Keratinocyte (primary cell): ENCODE results near the gene GLIPR1L1. TPM values are rescaled to one million over a fixed set of nuclear protein-coding genes. Genes with fewer than 3 reads are reported as not detected.

Experiments
- DNase-seq: peaks from one replicate; pipeline ENCODE4 v3.0.0-alpha.2; 2011; ENCODE audit warnings: low read depth, missing footprints, low spot score
- FAIRE-seq: peaks from 2 replicates; lab custom pipeline; 2011; peaks lifted over from hg19 to GRCh38; lab: Jason Lieb, UNC
- H2AFZ ChIP-seq: 2 replicates; pipeline ENCODE4 v1.6.0; 2012; ENCODE audit warnings: low read length, control low read depth, inconsistent platforms; ENCODE audit not compliant: control insufficient read depth
- H3K27ac ChIP-seq: 2 replicates; pipeline ENCODE4 v1.5.1; 2011; ENCODE audit warnings: low read length; ENCODE audit not compliant: control insufficient read depth, insufficient read depth
- H3K27me3 ChIP-seq: 3 replicates; pipeline ENCODE4 v1.6.0; 2011; ENCODE audit warnings: low read length; ENCODE audit not compliant: control insufficient read depth, insufficient read depth; ENCODE audit errors: extremely low read depth
- H3K36me3 ChIP-seq, 2 experiments: 2 replicates in 1 of 2; 3 replicates in 1 of 2; pipeline ENCODE4 v1.5.1; 2011; ENCODE audit warnings: low read length in 2 of 2, mild to moderate bottlenecking in 1 of 2; ENCODE audit not compliant: control insufficient read depth in 2 of 2, insufficient read depth in 2 of 2; ENCODE audit errors: extremely low read depth in 1 of 2
- H3K4me1 ChIP-seq: 3 replicates; pipeline ENCODE4 v1.5.1; 2011; ENCODE audit warnings: low read length; ENCODE audit not compliant: control insufficient read depth, insufficient read depth; ENCODE audit errors: extremely low read depth
- H3K4me2 ChIP-seq: 3 replicates; pipeline ENCODE4 v1.6.0; 2011; ENCODE audit warnings: low read depth, low read length; ENCODE audit not compliant: control insufficient read depth, insufficient read depth; ENCODE audit errors: extremely low read depth
- H3K4me3 ChIP-seq, 3 experiments: fragments of 200-600 bp in 1 of 3; sonication (generic) in 1 of 3; 2 replicates in 2 of 3; 3 replicates in 1 of 3; pipeline ENCODE4 v1.5.1; 2011 to 2016; ENCODE audit warnings: low read length in 3 of 3, mild to moderate bottlenecking in 3 of 3, control low read depth in 2 of 3, inconsistent platforms in 1 of 3, low read depth in 1 of 3, mixed read lengths in 1 of 3, mixed run types in 1 of 3, moderate library complexity in 1 of 3; ENCODE audit not compliant: control insufficient read depth in 2 of 3, insufficient read depth in 2 of 3; ENCODE audit errors: extremely low read depth in 1 of 3
- H3K79me2 ChIP-seq: 2 replicates; pipeline ENCODE4 v1.6.0; 2012; ENCODE audit warnings: low read length; ENCODE audit not compliant: control insufficient read depth, insufficient read depth
- H3K9ac ChIP-seq: 3 replicates; pipeline ENCODE4 v1.6.0; 2011; ENCODE audit warnings: low read length; ENCODE audit not compliant: control insufficient read depth, insufficient read depth; ENCODE audit errors: extremely low read depth
- H3K9me1 ChIP-seq: 3 replicates; pipeline ENCODE4 v1.6.0; 2011; ENCODE audit warnings: low read length; ENCODE audit not compliant: control insufficient read depth, insufficient read depth; ENCODE audit errors: extremely low read depth
- H3K9me3 ChIP-seq: 2 replicates; pipeline ENCODE4 v1.5.1; 2012; ENCODE audit warnings: low read depth, low read length; ENCODE audit not compliant: control insufficient read depth
- H4K20me1 ChIP-seq: 3 replicates; pipeline ENCODE4 v1.6.0; 2011; ENCODE audit warnings: low read length; ENCODE audit not compliant: control insufficient read depth, insufficient read depth; ENCODE audit errors: extremely low read depth
- EZH2 ChIP-seq: IDR thresholded peaks from one replicate; pipeline ENCODE4 v1.6.1; 2012; ENCODE audit warnings: inconsistent platforms, mild to moderate bottlenecking, low read length, moderate library complexity
- dilution Hi-C: fragments of 300-500 bp; cut with MboI; formaldehyde crosslinking; loops from one replicate; pipeline ENCODE4 v1.7.0; 2020; ENCODE audit warnings: low sequenced_read_pairs; ENCODE audit not compliant: extremely low pct_ligation_motif_present
- polyA plus RNA-seq, 5 experiments: library from polyadenylated mRNA; depleted of rRNA in 3 of 5; stranded (reverse) in 3 of 5; stranded (forward) in 1 of 5; unstranded in 1 of 5; fragments of >200 nt; gene quantifications; 1 replicate in 1 of 5; 2 replicates in 3 of 5; 3 replicates in 1 of 5; pipeline versions ENCODE4 v1.2.1 to v1.2.3, GENCODE V29; 2011 to 2012; ENCODE audit warnings: missing spikeins in 2 of 5, low read depth in 1 of 5, low replicate concordance in 1 of 5
- TF ChIP-seq, protein P1 (sequence below), 3 experiments: IDR thresholded peaks in 1 of 3; conservative IDR thresholded peaks in 1 of 3; optimal IDR thresholded peaks in 1 of 3; 2 replicates in 2 of 3; 3 replicates in 1 of 3; pipeline versions ENCODE3 to v1.5.1; 2011; ENCODE audit warnings: low read length in 3 of 3, mild to moderate bottlenecking in 3 of 3, moderate library complexity in 2 of 3, control low read depth in 1 of 3, inconsistent platforms in 1 of 3; ENCODE audit not compliant: insufficient read depth in 2 of 3; ENCODE audit errors: extremely low read depth in 1 of 3

GLIPR1L1 gene
- polyA plus RNA-seq, 1 donor (not counting 4 experiments of a cell fraction or from before 2014, with no cell fraction given), result not detected

DNA sequence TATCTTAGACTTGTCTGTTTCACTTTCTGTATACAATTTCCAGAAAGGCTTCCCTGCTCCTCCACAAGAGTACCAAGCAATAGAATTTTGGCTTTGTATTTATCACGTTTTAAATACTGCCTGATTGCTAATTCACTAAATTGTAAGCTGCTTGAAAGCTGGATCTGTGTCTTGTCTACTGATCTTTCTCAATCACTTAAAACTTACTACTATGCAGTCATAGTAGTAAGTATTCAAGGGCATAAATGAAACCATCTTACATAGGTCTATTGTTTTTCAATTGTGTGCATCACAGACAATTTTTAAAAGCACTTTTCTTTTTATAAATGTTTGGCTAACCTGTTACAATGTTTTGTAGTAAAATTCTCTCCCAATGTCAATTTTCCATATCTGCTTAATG is 55.2 kb downstream of the GLIPR1L1 start:
- DNase-seq (no peak), FAIRE-seq (peak; percentile 51)
- Histone ChIP-seq H3K4me1 (peaks cover 25% of the 10 kb centered on the region), H3K9me1 (no peaks in the 10 kb centered on the region), H3K4me2 (peak overlapping the region; percentile 77), H3K27ac (no peak overlapping the region), H3K9me3 (no peaks in the 10 kb centered on the region), H4K20me1 (no peaks in the 10 kb centered on the region), H3K79me2 (no peaks in the 10 kb centered on the region), H3K27me3 (no peaks in the 10 kb centered on the region), H3K4me3 (no peak overlapping the region), H2AFZ (no peak overlapping the region), H3K9ac (no peak overlapping the region), H3K36me3 (no peaks in the 10 kb centered on the region)
- dilution Hi-C loops, result no loop called here
- TF ChIP-seq, protein P1, sequence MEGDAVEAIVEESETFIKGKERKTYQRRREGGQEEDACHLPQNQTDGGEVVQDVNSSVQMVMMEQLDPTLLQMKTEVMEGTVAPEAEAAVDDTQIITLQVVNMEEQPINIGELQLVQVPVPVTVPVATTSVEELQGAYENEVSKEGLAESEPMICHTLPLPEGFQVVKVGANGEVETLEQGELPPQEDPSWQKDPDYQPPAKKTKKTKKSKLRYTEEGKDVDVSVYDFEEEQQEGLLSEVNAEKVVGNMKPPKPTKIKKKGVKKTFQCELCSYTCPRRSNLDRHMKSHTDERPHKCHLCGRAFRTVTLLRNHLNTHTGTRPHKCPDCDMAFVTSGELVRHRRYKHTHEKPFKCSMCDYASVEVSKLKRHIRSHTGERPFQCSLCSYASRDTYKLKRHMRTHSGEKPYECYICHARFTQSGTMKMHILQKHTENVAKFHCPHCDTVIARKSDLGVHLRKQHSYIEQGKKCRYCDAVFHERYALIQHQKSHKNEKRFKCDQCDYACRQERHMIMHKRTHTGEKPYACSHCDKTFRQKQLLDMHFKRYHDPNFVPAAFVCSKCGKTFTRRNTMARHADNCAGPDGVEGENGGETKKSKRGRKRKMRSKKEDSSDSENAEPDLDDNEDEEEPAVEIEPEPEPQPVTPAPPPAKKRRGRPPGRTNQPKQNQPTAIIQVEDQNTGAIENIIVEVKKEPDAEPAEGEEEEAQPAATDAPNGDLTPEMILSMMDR (optimal IDR thresholded peaks at IDR 0.05 in 1 of 3, IDR thresholded peaks at IDR 0.05 in 1 of 3, conservative IDR thresholded peaks at IDR 0.05 in 1 of 3; ENCODE audit: extremely low read depth in 1 of 3, insufficient read depth in 2 of 3, low read length in 3 of 3), result no peak
- TF ChIP-seq EZH2, result no peak

DNA sequence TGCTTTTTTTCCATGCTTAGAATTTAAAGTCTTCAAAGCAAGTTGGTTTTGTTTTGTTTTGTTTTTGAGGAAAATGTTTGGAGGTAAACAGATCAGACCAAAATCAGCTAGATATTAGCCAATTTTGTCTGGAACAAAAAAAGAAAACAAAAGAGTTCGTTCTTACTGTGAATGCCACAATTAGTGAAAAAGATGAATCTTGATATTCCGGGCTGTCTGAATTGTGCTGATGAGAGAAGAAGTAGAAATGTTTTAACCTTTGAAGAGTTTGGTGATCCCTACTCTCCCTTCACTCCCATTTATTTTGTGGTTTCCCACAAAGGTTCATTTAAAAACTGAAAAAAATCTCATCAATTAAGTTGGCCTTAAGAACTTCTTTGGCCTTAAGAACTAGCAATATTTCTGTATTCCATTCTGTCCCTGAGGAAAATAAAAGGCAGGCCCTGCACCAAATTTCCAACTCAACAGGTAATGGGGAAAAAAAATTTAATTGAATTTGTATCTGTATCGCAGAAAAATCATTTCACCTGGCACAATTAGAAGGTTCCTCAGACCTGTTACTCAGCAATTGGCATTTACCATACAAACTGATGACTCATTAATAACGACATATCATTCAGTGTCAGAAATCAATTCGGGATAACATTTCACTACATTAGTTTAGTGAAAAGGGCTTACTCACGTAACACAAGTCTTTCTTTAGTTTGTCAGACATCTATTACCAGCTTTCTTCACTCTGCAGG is 55.9 kb downstream of the GLIPR1L1 start:
- TF ChIP-seq, protein P1 (optimal IDR thresholded peaks at IDR 0.05 in 1 of 3, IDR thresholded peaks at IDR 0.05 in 1 of 3, conservative IDR thresholded peaks at IDR 0.05 in 1 of 3; ENCODE audit: extremely low read depth in 1 of 3, insufficient read depth in 2 of 3, low read length in 3 of 3), result no peak
- no peak for TF ChIP-seq EZH2
- dilution Hi-C loops, result no loop called here
- FAIRE-seq (no peak), DNase-seq (peak; percentile 54)
- Histone ChIP-seq H4K20me1 (no peaks in the 10 kb centered on the region), H3K4me1 (peaks cover 25% of the 10 kb centered on the region), H3K36me3 (no peaks in the 10 kb centered on the region), H3K4me2 (peak overlapping the region; percentile 77), H3K9me1 (no peaks in the 10 kb centered on the region), H3K4me3 (peak overlapping the region; percentile 55 to 87 (median 77)), H3K27ac (peak overlapping the region; percentile 86), H2AFZ (peak overlapping the region; percentile 74), H3K9me3 (no peaks in the 10 kb centered on the region), H3K79me2 (no peaks in the 10 kb centered on the region), H3K9ac (peak overlapping the region; percentile 87), H3K27me3 (no peaks in the 10 kb centered on the region)
